SK-N-SH (cell line): ENCODE results near the gene SURF4.

ENCODE experiments used
- ELF1 ChIP-seq: IDR thresholded peaks from 2 replicates; pipeline ENCODE4 v1.4.0; 2012
- EZH2phosphoT487 ChIP-seq: fragments of 200-600 bp; sonication (generic); IDR thresholded peaks from 2 replicates; pipeline ENCODE4 v1.6.1; 2017; ENCODE audit warnings: low read depth, mixed run types, mild to moderate bottlenecking, antibody characterized with exemption, moderate library complexity, borderline replicate concordance
- RAD21 ChIP-seq: IDR thresholded peaks from 2 replicates; pipeline ENCODE4 v1.6.1; 2012; ENCODE audit warnings: mild to moderate bottlenecking, low read length
- REST ChIP-seq: IDR thresholded peaks from 2 replicates; pipeline ENCODE4 v1.6.1; 2012; ENCODE audit warnings: mild to moderate bottlenecking, low read depth, low read length, moderate library complexity
- TEAD4 ChIP-seq: IDR thresholded peaks from 2 replicates; pipeline ENCODE4 v1.4.0; 2012; ENCODE audit warnings: mild to moderate bottlenecking, borderline replicate concordance; ENCODE audit not compliant: insufficient read depth
- TF ChIP-seq, protein P1 (sequence below): fragments of 200-600 bp; sonication (generic); IDR thresholded peaks from 2 replicates; pipeline ENCODE4 v1.6.1; 2017; ENCODE audit warnings: antibody characterized with exemption, mild to moderate bottlenecking, moderate library complexity

GRCh38 chr9:133341369-133342068, 34.3 kb downstream of the SURF4 start:
- TF ChIP-seq ELF1 (no peak), REST (no peak), EZH2phosphoT487 (no peak), RAD21 (no peak), TEAD4 (no peak)
- TF ChIP-seq, protein P1, sequence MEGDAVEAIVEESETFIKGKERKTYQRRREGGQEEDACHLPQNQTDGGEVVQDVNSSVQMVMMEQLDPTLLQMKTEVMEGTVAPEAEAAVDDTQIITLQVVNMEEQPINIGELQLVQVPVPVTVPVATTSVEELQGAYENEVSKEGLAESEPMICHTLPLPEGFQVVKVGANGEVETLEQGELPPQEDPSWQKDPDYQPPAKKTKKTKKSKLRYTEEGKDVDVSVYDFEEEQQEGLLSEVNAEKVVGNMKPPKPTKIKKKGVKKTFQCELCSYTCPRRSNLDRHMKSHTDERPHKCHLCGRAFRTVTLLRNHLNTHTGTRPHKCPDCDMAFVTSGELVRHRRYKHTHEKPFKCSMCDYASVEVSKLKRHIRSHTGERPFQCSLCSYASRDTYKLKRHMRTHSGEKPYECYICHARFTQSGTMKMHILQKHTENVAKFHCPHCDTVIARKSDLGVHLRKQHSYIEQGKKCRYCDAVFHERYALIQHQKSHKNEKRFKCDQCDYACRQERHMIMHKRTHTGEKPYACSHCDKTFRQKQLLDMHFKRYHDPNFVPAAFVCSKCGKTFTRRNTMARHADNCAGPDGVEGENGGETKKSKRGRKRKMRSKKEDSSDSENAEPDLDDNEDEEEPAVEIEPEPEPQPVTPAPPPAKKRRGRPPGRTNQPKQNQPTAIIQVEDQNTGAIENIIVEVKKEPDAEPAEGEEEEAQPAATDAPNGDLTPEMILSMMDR: no peak
